Colonic mucosa (tissue), 4 donors: ENCODE results near the gene DTX1. TPM values are rescaled to one million over a fixed set of nuclear protein-coding genes. Genes with fewer than 3 reads are reported as not detected.

ENCODE experiments used
- DNase-seq: peaks from one replicate; pipeline ENCODE4 v3.0.0-alpha.2; 2020
- H3K27ac ChIP-seq: fragments of 200-600 bp; one replicate; pipeline ENCODE4 v1.8.0; 2021
- H3K27me3 ChIP-seq: fragments of 200-600 bp; one replicate; pipeline ENCODE4 v1.8.0; 2021
- H3K36me3 ChIP-seq: fragments of 200-600 bp; one replicate; pipeline ENCODE4 v1.8.0; 2021
- H3K4me1 ChIP-seq: fragments of 200-600 bp; one replicate; pipeline ENCODE4 v1.8.0; 2021; ENCODE audit warnings: mild to moderate bottlenecking
- H3K4me3 ChIP-seq: fragments of 200-600 bp; one replicate; pipeline ENCODE4 v1.8.0; 2021
- H3K9ac ChIP-seq, 2 donors: one replicate each; pipeline ENCODE4 v1.7.0; 2013; ENCODE audit warnings: control low read depth in 2 of 2, low read depth in 2 of 2, low read length in 2 of 2
- H3K9me3 ChIP-seq: fragments of 200-600 bp; one replicate; pipeline ENCODE4 v1.8.0; 2021
- CTCF ChIP-seq: fragments of 200-600 bp; IDR thresholded peaks from one replicate; pipeline ENCODE4 v1.8.0; 2022; ENCODE audit warnings: antibody characterized with exemption, mild to moderate bottlenecking
- intact Hi-C: fragments of 100-400 bp; cut with DNase I; formaldehyde crosslinking; loops from one replicate; pipeline ENCODE4 v1.14.1; 2022
- total RNA-seq, 2 donors: library from RNA; stranded (reverse); fragmentation: NEBNext Ultra II Directional in 1 of 2; extraction: Animal tissue kit (Norgen Biotek cat#: 25700) in 1 of 2; gene quantifications; one replicate each; pipeline ENCODE4 v1.2.1, GENCODE V29; 2021
- donor health status: healthy.
- donor health status: DM: no; HTN: no; CAD: no.
- donor health status: DM: no; HTN: no; CAD: no.

The DTX1 gene
- total RNA-seq, 2 donors from 2014 or later: 0.82 to 1.3 TPM

- no peaks in the 10 kb centered on the region for H3K9me3 ChIP-seq
- no peak overlapping the region for H3K4me3 ChIP-seq
- TF ChIP-seq CTCF: no peak
- H3K9ac ChIP-seq: no peak overlapping the region
- H3K27ac ChIP-seq: no peak overlapping the region
- H3K4me1 ChIP-seq: no peaks in the 10 kb centered on the region
- H3K27me3 ChIP-seq: no peaks in the 10 kb centered on the region
- intact Hi-C loops: no loop called here
- DNase-seq: no peak
- H3K36me3 ChIP-seq: no peaks in the 10 kb centered on the region
These were observed 15.6 kb downstream of the DTX1 start for GRCh38 chr12:113072136-113072535.

- no peaks in the 10 kb centered on the region for H3K36me3 ChIP-seq
- TF ChIP-seq CTCF: no peak
- no peak for DNase-seq
- peaks cover 6% of the 10 kb centered on the region for H3K27me3 ChIP-seq
- no peak overlapping the region for H3K4me3 ChIP-seq
- intact Hi-C loops: no loop called here
- H3K9me3 ChIP-seq: no peaks in the 10 kb centered on the region
- H3K9ac ChIP-seq: no peak overlapping the region
- no peak overlapping the region for H3K27ac ChIP-seq
- H3K4me1 ChIP-seq: no peaks in the 10 kb centered on the region
These were observed 17.1 kb downstream of the DTX1 start for GRCh38 chr12:113073586-113073985.

- Histone ChIP-seq H3K27ac (no peak overlapping the region), H3K9me3 (no peaks in the 10 kb centered on the region), H3K9ac (no peak overlapping the region), H3K27me3 (peaks cover 8% of the 10 kb centered on the region), H3K36me3 (no peaks in the 10 kb centered on the region), H3K4me3 (no peak overlapping the region), H3K4me1 (no peaks in the 10 kb centered on the region)
- intact Hi-C loops: no loop called here
- TF ChIP-seq CTCF: no peak
- no peak for DNase-seq
These were observed 18.7 kb downstream of the DTX1 start for GRCh38 chr12:113075137-113075683.

GRCh38 chr12:113077057-113077858, 20.7 kb downstream of the DTX1 start:
- intact Hi-C loops: no loop called here
- DNase-seq: no peak

GRCh38 chr12:113077859-113078255, 21.3 kb downstream of the DTX1 start:
- H3K27ac ChIP-seq: no peak overlapping the region
- DNase-seq: no peak
- H3K4me3 ChIP-seq: no peak overlapping the region
- no peaks in the 10 kb centered on the region for H3K4me1 ChIP-seq
- TF ChIP-seq CTCF: no peak
- no peak overlapping the region for H3K9ac ChIP-seq
- no peaks in the 10 kb centered on the region for H3K36me3 ChIP-seq
- intact Hi-C loops: no loop called here
- peaks cover 8% of the 10 kb centered on the region for H3K27me3 ChIP-seq
- no peaks in the 10 kb centered on the region for H3K9me3 ChIP-seq

More at GRCh38 chr12:113077057-113077858, 20.7 kb downstream of the DTX1 start:
- Histone ChIP-seq H3K27me3 (peaks cover 8% of the 10 kb centered on the region), H3K36me3 (no peaks in the 10 kb centered on the region), H3K9ac (no peak overlapping the region), H3K27ac (no peak overlapping the region), H3K4me3 (no peak overlapping the region), H3K4me1 (no peaks in the 10 kb centered on the region), H3K9me3 (no peaks in the 10 kb centered on the region)
- no peak for TF ChIP-seq CTCF
